ENCODE measurements around the gene KPNA3. TPM values are rescaled to one million over a fixed set of nuclear protein-coding genes. Genes with fewer than 3 reads are reported as not detected.

Gene KPNA3
- total RNA-seq, 4 donors from 2014 or later: 23.1 to 29.2 (median 24.9) TPM

DNA sequence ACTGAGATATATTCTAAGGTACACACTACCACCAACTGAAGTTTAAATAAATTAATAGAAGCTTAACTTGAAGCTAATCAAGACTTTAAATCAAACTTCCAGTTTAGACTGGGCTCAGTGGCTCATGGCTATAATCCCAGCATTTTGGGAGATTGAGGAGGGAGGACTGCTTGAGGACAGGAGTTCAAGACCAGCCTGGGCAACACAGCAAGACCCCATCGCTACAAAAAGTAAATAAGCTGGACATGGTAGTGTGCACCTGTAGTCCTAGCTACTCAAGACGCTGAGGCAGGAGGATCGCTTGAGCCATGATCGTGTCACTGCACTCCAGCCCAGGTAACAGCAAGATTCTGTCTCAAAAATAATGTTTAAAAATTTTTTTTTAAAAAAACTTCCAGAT is 8.6 kb downstream of the KPNA3 start:
- H3K4me1 ChIP-seq: peaks cover 0 to 18% (median 6%) of the 10 kb centered on the region in 4 donors
- TF ChIP-seq POLR2A (IDR thresholded peaks at IDR 0.05) (no peak), POLR2AphosphoS5 (IDR thresholded peaks at IDR 0.05) (no peak), EP300 (IDR thresholded peaks at IDR 0.05; ENCODE audit: low read depth) (no peak)
- TF ChIP-seq, protein P1, sequence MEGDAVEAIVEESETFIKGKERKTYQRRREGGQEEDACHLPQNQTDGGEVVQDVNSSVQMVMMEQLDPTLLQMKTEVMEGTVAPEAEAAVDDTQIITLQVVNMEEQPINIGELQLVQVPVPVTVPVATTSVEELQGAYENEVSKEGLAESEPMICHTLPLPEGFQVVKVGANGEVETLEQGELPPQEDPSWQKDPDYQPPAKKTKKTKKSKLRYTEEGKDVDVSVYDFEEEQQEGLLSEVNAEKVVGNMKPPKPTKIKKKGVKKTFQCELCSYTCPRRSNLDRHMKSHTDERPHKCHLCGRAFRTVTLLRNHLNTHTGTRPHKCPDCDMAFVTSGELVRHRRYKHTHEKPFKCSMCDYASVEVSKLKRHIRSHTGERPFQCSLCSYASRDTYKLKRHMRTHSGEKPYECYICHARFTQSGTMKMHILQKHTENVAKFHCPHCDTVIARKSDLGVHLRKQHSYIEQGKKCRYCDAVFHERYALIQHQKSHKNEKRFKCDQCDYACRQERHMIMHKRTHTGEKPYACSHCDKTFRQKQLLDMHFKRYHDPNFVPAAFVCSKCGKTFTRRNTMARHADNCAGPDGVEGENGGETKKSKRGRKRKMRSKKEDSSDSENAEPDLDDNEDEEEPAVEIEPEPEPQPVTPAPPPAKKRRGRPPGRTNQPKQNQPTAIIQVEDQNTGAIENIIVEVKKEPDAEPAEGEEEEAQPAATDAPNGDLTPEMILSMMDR (IDR thresholded peaks at IDR 0.05): no peak
- WGBS, 2 donors (ENCODE audit: low coverage in 1 of 2): 95 to 100% methylated on average over 4 of the region's 4 CpGs
- H3K4me3 ChIP-seq: no peak overlapping the region
- H3K9me3 ChIP-seq: no peaks in the 10 kb centered on the region
- no peaks in the 10 kb centered on the region for H3K36me3 ChIP-seq
- no peaks in the 10 kb centered on the region for H3K27me3 ChIP-seq
- no peak for DNase-seq
- intact Hi-C loops (cut with DNase I; ENCODE audit: low total_unique reads): no loop called here
- in situ Hi-C loops (cut with MboI; ENCODE audit: low pct_ligation_motif_present in 1 of 4, low pct_unique_long_range_greater_than_20kb in 1 of 4, low sequenced_read_pairs in 3 of 4): no loop called here
- no peak overlapping the region for H3K27ac ChIP-seq

DNA sequence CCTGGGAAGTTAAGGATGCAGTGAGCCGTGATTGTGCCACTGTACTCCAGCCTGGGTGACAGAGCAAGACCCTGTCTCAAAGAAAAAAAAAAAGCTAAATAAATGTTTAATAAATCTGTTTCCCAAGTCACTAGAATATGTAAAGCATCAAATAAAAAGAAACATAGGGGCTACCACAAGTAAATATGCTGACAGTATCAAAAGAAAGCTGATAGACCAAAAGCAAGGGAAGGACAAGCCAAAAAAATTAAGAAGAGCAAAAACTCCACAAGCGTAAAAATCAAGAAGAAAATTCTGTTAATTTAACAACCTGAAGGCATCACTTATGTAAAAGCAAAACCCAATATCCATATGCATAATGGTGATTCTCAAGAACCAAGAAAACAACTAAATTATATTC is 9.7 kb downstream of the KPNA3 start:
- Histone ChIP-seq H3K4me3 (no peak overlapping the region), H3K4me1 (peaks cover 3 to 25% (median 11%) of the 10 kb centered on the region in 4 donors), H3K27ac (no peak overlapping the region), H3K27me3 (no peaks in the 10 kb centered on the region), H3K36me3 (no peaks in the 10 kb centered on the region), H3K9me3 (no peaks in the 10 kb centered on the region)
- 93 to 97% methylated on average over 2 of the region's 2 CpGs for WGBS, 2 donors (ENCODE audit: low coverage in 1 of 2)
- no peak for DNase-seq
- no peak for TF ChIP-seq POLR2A (IDR thresholded peaks at IDR 0.05)
- TF ChIP-seq, protein P1 (IDR thresholded peaks at IDR 0.05): no peak
- TF ChIP-seq EP300 (IDR thresholded peaks at IDR 0.05; ENCODE audit: low read depth): no peak
- TF ChIP-seq POLR2AphosphoS5 (IDR thresholded peaks at IDR 0.05): no peak
- in situ Hi-C loops (cut with MboI; ENCODE audit: low pct_ligation_motif_present in 1 of 4, low pct_unique_long_range_greater_than_20kb in 1 of 4, low sequenced_read_pairs in 3 of 4): no loop called here
- intact Hi-C loops (cut with DNase I; ENCODE audit: low total_unique reads): no loop called here

DNA sequence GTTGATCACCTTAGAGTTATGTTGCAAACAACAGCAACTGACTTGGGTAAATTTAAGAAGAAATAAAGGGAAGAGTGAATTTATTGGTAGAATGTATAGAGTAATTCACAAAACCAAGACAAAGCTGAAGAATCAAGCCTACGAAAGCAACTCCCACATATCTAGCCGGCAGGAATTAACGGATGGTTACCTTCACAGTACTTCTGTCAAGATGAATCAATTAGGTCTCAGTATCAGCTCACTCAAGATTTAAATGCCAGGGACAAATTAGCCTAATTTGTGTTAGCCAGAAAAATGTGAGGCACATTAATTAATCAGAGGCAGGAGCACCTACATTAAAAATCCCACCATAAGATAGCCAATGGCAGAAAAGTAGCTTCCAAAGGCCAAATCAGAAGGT is 10.7 kb downstream of the KPNA3 start:
- 95 to 98% methylated on average over 3 of the region's 3 CpGs for WGBS, 2 donors (ENCODE audit: low coverage in 1 of 2)
- intact Hi-C loops (cut with DNase I; ENCODE audit: low total_unique reads): no loop called here
- H3K4me1 ChIP-seq: peaks cover 3 to 32% (median 19%) of the 10 kb centered on the region in 4 donors

DNA sequence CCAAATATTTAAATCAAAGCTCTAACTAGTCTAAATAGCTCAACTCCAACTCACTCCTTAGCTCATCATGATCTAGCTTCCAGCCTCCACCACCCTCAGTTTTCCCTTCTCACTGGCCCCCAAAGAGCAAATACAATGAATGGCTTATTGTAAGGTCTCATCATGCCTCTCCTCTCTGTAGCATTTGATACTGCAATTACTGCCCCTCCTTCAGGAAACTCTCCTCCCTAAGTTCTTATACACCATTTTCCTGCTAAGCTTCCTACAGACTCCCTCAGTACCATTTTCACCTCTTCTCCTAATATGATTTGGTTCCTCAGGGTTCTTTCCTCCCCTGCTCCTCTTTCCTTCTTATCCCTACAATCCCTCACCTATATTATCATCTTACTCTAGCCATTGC is 12.8 kb downstream of the KPNA3 start:
- TF ChIP-seq POLR2A (IDR thresholded peaks at IDR 0.05): no peak
- no peak for TF ChIP-seq EP300 (IDR thresholded peaks at IDR 0.05; ENCODE audit: low read depth)
- TF ChIP-seq, protein P1 (IDR thresholded peaks at IDR 0.05): no peak
- TF ChIP-seq POLR2AphosphoS5 (IDR thresholded peaks at IDR 0.05): no peak
- no peaks in the 10 kb centered on the region for H3K9me3 ChIP-seq
- intact Hi-C loops (cut with DNase I; ENCODE audit: low total_unique reads) (no loop called here), in situ Hi-C loops (cut with MboI; ENCODE audit: low pct_ligation_motif_present in 1 of 4, low pct_unique_long_range_greater_than_20kb in 1 of 4, low sequenced_read_pairs in 3 of 4) (no loop called here)
- no peaks in the 10 kb centered on the region for H3K27me3 ChIP-seq
- H3K27ac ChIP-seq: no peak overlapping the region
- H3K4me3 ChIP-seq: no peak overlapping the region
- H3K36me3 ChIP-seq: no peaks in the 10 kb centered on the region
- DNase-seq: no peak
- H3K4me1 ChIP-seq: peaks cover 3 to 40% (median 22%) of the 10 kb centered on the region in 4 donors

More for the DNA sequence above, 10.7 kb downstream of the KPNA3 start:
- Histone ChIP-seq H3K9me3 (no peaks in the 10 kb centered on the region), H3K27me3 (no peaks in the 10 kb centered on the region), H3K4me3 (no peak overlapping the region), H3K36me3 (no peaks in the 10 kb centered on the region), H3K27ac (no peak overlapping the region)
- in situ Hi-C loops (cut with MboI; ENCODE audit: low pct_ligation_motif_present in 1 of 4, low pct_unique_long_range_greater_than_20kb in 1 of 4, low sequenced_read_pairs in 3 of 4): no loop called here
- no peak for DNase-seq
- no peak for TF ChIP-seq POLR2A (IDR thresholded peaks at IDR 0.05)
- TF ChIP-seq POLR2AphosphoS5 (IDR thresholded peaks at IDR 0.05): no peak
- TF ChIP-seq, protein P1 (IDR thresholded peaks at IDR 0.05): no peak
- no peak for TF ChIP-seq EP300 (IDR thresholded peaks at IDR 0.05; ENCODE audit: low read depth)
